Fibroblast of lung (primary cell): ENCODE measurements around the gene THSD7B. TPM values are rescaled to one million over a fixed set of nuclear protein-coding genes. Genes with fewer than 3 reads are reported as not detected.

Experiments used
- DNase-seq, 2 donors: peaks; one replicate each; pipeline versions ENCODE4 v3.0.0 to v3.0.0-alpha.2; 2010; ENCODE audit warnings: low read depth in 2 of 2
- H2AFZ ChIP-seq: 2 replicates; pipeline ENCODE4 v1.5.1; 2012; ENCODE audit warnings: low read length, control low read depth, inconsistent platforms
- H3K27ac ChIP-seq: 2 replicates; pipeline ENCODE4 v1.5.1; 2011; ENCODE audit warnings: low read length, control low read depth; ENCODE audit not compliant: insufficient read depth
- H3K27me3 ChIP-seq: 2 replicates; pipeline ENCODE4 v1.5.1; 2011; ENCODE audit warnings: mild to moderate bottlenecking, low read length; ENCODE audit not compliant: control insufficient read depth, insufficient read depth
- H3K36me3 ChIP-seq: 2 replicates; pipeline ENCODE4 v1.5.1; 2011; ENCODE audit warnings: low read length; ENCODE audit not compliant: control insufficient read depth, insufficient read depth
- H3K4me1 ChIP-seq: 2 replicates; pipeline ENCODE4 v1.5.1; 2011; ENCODE audit warnings: low read length; ENCODE audit not compliant: control insufficient read depth, insufficient read depth; ENCODE audit errors: extremely low read depth
- H3K4me2 ChIP-seq: 2 replicates; pipeline ENCODE4 v1.5.1; 2011; ENCODE audit warnings: low read length, control low read depth; ENCODE audit not compliant: insufficient read depth; ENCODE audit errors: extremely low read depth
- H3K4me3 ChIP-seq, 4 experiments: fragments of 200-600 bp in 1 of 4; sonication (generic) in 1 of 4; replicated peaks in 1 of 4; 2 replicates each; pipeline ENCODE4 v1.5.1; 2011 to 2016; ENCODE audit warnings: low read length in 4 of 4, low read depth in 3 of 4, mild to moderate bottlenecking in 3 of 4, control low read depth in 2 of 4, inconsistent platforms in 1 of 4, mixed read lengths in 1 of 4; ENCODE audit not compliant: insufficient read depth in 1 of 4; ENCODE audit errors: control extremely low read depth in 1 of 4
- H3K79me2 ChIP-seq: 2 replicates; pipeline ENCODE4 v1.5.1; 2012; ENCODE audit warnings: mild to moderate bottlenecking, low read length, inconsistent platforms; ENCODE audit not compliant: control insufficient read depth, insufficient read depth
- H3K9ac ChIP-seq: 2 replicates; pipeline ENCODE4 v1.5.1; 2011; ENCODE audit warnings: mild to moderate bottlenecking, low read length, control low read depth; ENCODE audit not compliant: insufficient read depth
- H3K9me3 ChIP-seq: 2 replicates; pipeline ENCODE4 v1.5.1; 2012; ENCODE audit warnings: low read depth, low read length; ENCODE audit not compliant: control insufficient read depth, insufficient read depth
- H4K20me1 ChIP-seq: 2 replicates; pipeline ENCODE4 v1.5.1; 2011; ENCODE audit warnings: low read length; ENCODE audit not compliant: control insufficient read depth, insufficient read depth; ENCODE audit errors: extremely low read depth
- EZH2 ChIP-seq: IDR thresholded peaks from 2 replicates; pipeline ENCODE4 v1.5.1; 2012; ENCODE audit warnings: low read length, control low read depth, mild to moderate bottlenecking; ENCODE audit errors: missing control alignments
- polyA plus RNA-seq, 2 donors: library from polyadenylated mRNA; depleted of rRNA in 1 of 2; stranded (reverse) in 1 of 2; unstranded in 1 of 2; fragments of >200 nt; gene quantifications; 2 replicates each; pipeline ENCODE4 v1.2.1, GENCODE V29; 2011 to 2012; ENCODE audit warnings: missing spikeins in 1 of 2
- total RNA-seq: library from RNA; depleted of rRNA; stranded (reverse); fragments of >200 nt; gene quantifications from 2 replicates; pipeline ENCODE4 v1.2.1, GENCODE V29; 2014
- TF ChIP-seq, protein P1 (sequence below), 2 donors: IDR thresholded peaks in 1 of 2; conservative IDR thresholded peaks in 1 of 2; 1 replicate in 1 of 2; 2 replicates in 1 of 2; pipeline ENCODE4 v1.5.1; 2011 to 2012; ENCODE audit warnings: low read length in 2 of 2, control low read depth in 1 of 2, inconsistent platforms in 1 of 2, low read depth in 1 of 2, mild to moderate bottlenecking in 1 of 2

The THSD7B gene
- total and polyA plus RNA-seq, 2 donors (not counting 1 experiment from before 2014, with no cell fraction given), result under 0.01 TPM; not detected in 1

DNA sequence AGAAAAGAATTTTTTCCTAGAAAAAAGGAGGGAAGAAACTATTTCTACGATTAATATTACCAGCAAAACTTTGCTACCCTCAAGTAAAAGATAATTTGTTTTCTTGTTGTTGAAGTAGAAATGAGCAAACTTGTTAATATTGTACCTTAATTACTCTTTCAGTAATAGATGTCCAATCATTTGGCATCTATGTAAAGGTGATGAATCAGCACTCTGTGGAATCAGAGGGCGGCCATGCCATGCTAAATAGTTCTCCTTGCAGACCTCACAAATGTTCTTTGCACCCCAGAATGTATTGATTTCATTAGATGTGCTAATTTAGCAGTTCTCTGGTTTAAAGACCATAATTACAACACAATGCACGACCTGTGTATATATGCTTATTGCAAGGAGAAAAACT lies 29.1 kb upstream of the THSD7B start:
- TF ChIP-seq, protein P1, sequence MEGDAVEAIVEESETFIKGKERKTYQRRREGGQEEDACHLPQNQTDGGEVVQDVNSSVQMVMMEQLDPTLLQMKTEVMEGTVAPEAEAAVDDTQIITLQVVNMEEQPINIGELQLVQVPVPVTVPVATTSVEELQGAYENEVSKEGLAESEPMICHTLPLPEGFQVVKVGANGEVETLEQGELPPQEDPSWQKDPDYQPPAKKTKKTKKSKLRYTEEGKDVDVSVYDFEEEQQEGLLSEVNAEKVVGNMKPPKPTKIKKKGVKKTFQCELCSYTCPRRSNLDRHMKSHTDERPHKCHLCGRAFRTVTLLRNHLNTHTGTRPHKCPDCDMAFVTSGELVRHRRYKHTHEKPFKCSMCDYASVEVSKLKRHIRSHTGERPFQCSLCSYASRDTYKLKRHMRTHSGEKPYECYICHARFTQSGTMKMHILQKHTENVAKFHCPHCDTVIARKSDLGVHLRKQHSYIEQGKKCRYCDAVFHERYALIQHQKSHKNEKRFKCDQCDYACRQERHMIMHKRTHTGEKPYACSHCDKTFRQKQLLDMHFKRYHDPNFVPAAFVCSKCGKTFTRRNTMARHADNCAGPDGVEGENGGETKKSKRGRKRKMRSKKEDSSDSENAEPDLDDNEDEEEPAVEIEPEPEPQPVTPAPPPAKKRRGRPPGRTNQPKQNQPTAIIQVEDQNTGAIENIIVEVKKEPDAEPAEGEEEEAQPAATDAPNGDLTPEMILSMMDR (conservative IDR thresholded peaks at IDR 0.05 in 1 of 2, IDR thresholded peaks at IDR 0.05 in 1 of 2; ENCODE audit: low read depth in 1 of 2, low read length in 2 of 2), result no peak
- TF ChIP-seq EZH2, result no peak
- DNase-seq, result no peak
- Histone ChIP-seq H3K9ac (no peak overlapping the region), H3K4me3 (no peak overlapping the region), H2AFZ (no peak overlapping the region), H3K36me3 (no peaks in the 10 kb centered on the region), H3K9me3 (no peaks in the 10 kb centered on the region), H4K20me1 (no peaks in the 10 kb centered on the region), H3K4me2 (no peak overlapping the region), H3K79me2 (no peaks in the 10 kb centered on the region), H3K4me1 (no peaks in the 10 kb centered on the region), H3K27me3 (no peaks in the 10 kb centered on the region), H3K27ac (no peak overlapping the region)

DNA sequence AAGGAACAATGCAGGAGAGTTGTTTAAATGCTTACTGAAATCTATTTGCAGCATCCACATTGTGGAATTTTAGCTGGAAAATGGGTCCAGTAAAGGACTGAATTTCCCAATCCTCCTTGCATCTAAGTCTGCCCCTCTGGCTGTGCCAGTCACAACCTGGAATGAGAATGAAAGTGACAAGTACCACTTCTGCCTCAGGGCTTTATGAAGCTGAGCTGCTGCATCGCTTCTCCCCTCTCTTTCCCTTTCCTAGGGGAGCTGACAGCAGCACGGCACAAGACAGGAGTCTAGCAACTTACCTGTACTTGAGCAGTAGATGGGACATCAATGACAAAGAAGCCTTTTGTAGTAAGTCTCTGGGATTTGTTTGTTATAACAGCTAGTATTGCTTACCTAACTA lies 27.3 kb upstream of the THSD7B start:
- H3K9ac ChIP-seq, result no peak overlapping the region
- H3K27me3 ChIP-seq, result no peaks in the 10 kb centered on the region
- TF ChIP-seq, protein P1 (conservative IDR thresholded peaks at IDR 0.05 in 1 of 2, IDR thresholded peaks at IDR 0.05 in 1 of 2; ENCODE audit: low read depth in 1 of 2, low read length in 2 of 2), result no peak
- no peak for TF ChIP-seq EZH2
- no peak overlapping the region for H3K27ac ChIP-seq
- DNase-seq, result no peak
- no peaks in the 10 kb centered on the region for H3K9me3 ChIP-seq
- no peaks in the 10 kb centered on the region for H3K4me1 ChIP-seq
- H4K20me1 ChIP-seq, result no peaks in the 10 kb centered on the region
- no peak overlapping the region for H3K4me2 ChIP-seq
- no peaks in the 10 kb centered on the region for H3K79me2 ChIP-seq
- H3K36me3 ChIP-seq, result no peaks in the 10 kb centered on the region
- no peak overlapping the region for H2AFZ ChIP-seq
- no peak overlapping the region for H3K4me3 ChIP-seq

DNA sequence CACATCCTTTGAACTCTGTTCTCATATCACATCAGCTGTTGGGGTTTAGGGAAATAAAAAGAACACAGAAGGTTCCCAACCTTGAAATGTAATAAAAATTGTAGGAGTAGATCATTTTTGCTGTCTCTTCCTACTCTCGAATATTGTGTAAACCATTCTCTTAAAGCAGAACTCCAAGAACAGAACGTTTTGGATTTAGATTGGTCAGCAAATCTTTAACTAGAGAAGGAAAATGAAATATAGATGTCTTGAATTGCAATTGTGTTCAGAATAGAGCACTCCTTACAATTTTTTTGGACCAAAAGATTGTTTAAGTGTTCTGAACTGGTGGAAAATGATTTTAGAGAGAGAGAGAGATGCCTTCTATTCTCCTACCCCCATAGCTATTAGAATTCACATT lies 23.9 kb upstream of the THSD7B start:
- H3K4me1 ChIP-seq, result no peaks in the 10 kb centered on the region
- H3K4me2 ChIP-seq, result no peak overlapping the region
- H3K27me3 ChIP-seq, result no peaks in the 10 kb centered on the region
- H3K9ac ChIP-seq, result no peak overlapping the region
- no peak for DNase-seq
- H3K9me3 ChIP-seq, result no peaks in the 10 kb centered on the region
- no peaks in the 10 kb centered on the region for H3K79me2 ChIP-seq
- H3K27ac ChIP-seq, result no peak overlapping the region
- TF ChIP-seq, protein P1 (conservative IDR thresholded peaks at IDR 0.05 in 1 of 2, IDR thresholded peaks at IDR 0.05 in 1 of 2; ENCODE audit: low read depth in 1 of 2, low read length in 2 of 2), result no peak
- TF ChIP-seq EZH2, result no peak
- H4K20me1 ChIP-seq, result no peaks in the 10 kb centered on the region
- no peak overlapping the region for H2AFZ ChIP-seq
- no peak overlapping the region for H3K4me3 ChIP-seq
- no peaks in the 10 kb centered on the region for H3K36me3 ChIP-seq
